WERI-Rb-1 (cell line): ENCODE data around the gene WWOX.
"Not testable (repeated sequence)": the region's sequence is repeated elsewhere in the genome, so short reads cannot be mapped to it uniquely, and the experiment has no call there.

Experiments
- DNase-seq: peaks from one replicate; pipeline ENCODE4 v3.0.0-alpha.2; 2020
- H3K27ac ChIP-seq: fragments of 250-450 bp; sonication (Bioruptor Pico); 2 replicates; pipeline ENCODE4 v1.5.1; 2020; ENCODE audit warnings: mild to moderate bottlenecking, moderate library complexity
- H3K27me3 ChIP-seq: fragments of 250-450 bp; sonication (Bioruptor Pico); 2 replicates; pipeline ENCODE4 v1.5.1; 2021; ENCODE audit warnings: mild to moderate bottlenecking, low read depth, moderate library complexity; ENCODE audit not compliant: insufficient read depth, severe bottlenecking
- H3K36me3 ChIP-seq: fragments of 250-450 bp; sonication (Bioruptor Pico); 2 replicates; pipeline ENCODE4 v1.5.1; 2020; ENCODE audit warnings: mild to moderate bottlenecking, moderate library complexity
- H3K4me3 ChIP-seq: 2 replicates; pipeline ENCODE4 v1.5.1; 2011; ENCODE audit warnings: low read depth, mild to moderate bottlenecking, control low read depth, low read length
- H3K9me3 ChIP-seq: fragments of 250-450 bp; sonication (Bioruptor Pico); 2 replicates; pipeline ENCODE4 v1.5.1; 2021; ENCODE audit warnings: mild to moderate bottlenecking, moderate library complexity; ENCODE audit not compliant: severe bottlenecking
- CTCF ChIP-seq: IDR thresholded peaks from 2 replicates; pipeline ENCODE4 v1.5.1; 2011; ENCODE audit warnings: low read depth, mild to moderate bottlenecking, control low read depth, inconsistent platforms, low read length

The WWOX gene

GRCh38 chr16:78684655-78685375 lies 585.4 kb downstream of the WWOX start:
- Histone ChIP-seq H3K27me3 (no peaks in the 10 kb centered on the region), H3K9me3 (no peaks in the 10 kb centered on the region), H3K4me3 (no peak overlapping the region), H3K36me3 (no peaks in the 10 kb centered on the region), H3K27ac (no peak overlapping the region)
- TF ChIP-seq CTCF = no peak
- DNase-seq = no peak

GRCh38 chr16:78686601-78687000 lies 587.1 kb downstream of the WWOX start:
- Histone ChIP-seq H3K9me3 (no peaks in the 10 kb centered on the region), H3K36me3 (no peaks in the 10 kb centered on the region), H3K4me3 (no peak overlapping the region), H3K27ac (no peak overlapping the region), H3K27me3 (no peaks in the 10 kb centered on the region)
- no peak for TF ChIP-seq CTCF
- DNase-seq = no peak

GRCh38 chr16:78689028-78689427 lies 589.6 kb downstream of the WWOX start:
- Histone ChIP-seq H3K27me3 (no peaks in the 10 kb centered on the region), H3K36me3 (no peaks in the 10 kb centered on the region), H3K9me3 (no peaks in the 10 kb centered on the region), H3K4me3 (no peak overlapping the region), H3K27ac (no peak overlapping the region)
- DNase-seq = no peak
- no peak for TF ChIP-seq CTCF

GRCh38 chr16:78689536-78689935 lies 590.1 kb downstream of the WWOX start:
- TF ChIP-seq CTCF = no peak
- Histone ChIP-seq H3K9me3 (no peaks in the 10 kb centered on the region), H3K27me3 (no peaks in the 10 kb centered on the region), H3K4me3 (no peak overlapping the region), H3K27ac (no peak overlapping the region), H3K36me3 (no peaks in the 10 kb centered on the region)
- no peak for DNase-seq

GRCh38 chr16:78690510-78690909 lies 591.1 kb downstream of the WWOX start:
- no peak for DNase-seq
- H3K36me3 ChIP-seq = no peaks in the 10 kb centered on the region

GRCh38 chr16:78691746-78692145 lies 592.3 kb downstream of the WWOX start:
- H3K27me3 ChIP-seq, DNase-seq, H3K27ac ChIP-seq, H3K9me3 ChIP-seq, H3K36me3 ChIP-seq, H3K4me3 ChIP-seq: not testable (repeated sequence)

More at GRCh38 chr16:78690510-78690909, 591.1 kb downstream of the WWOX start:
- Histone ChIP-seq H3K9me3 (no peaks in the 10 kb centered on the region), H3K27me3 (no peaks in the 10 kb centered on the region), H3K4me3 (no peak overlapping the region), H3K27ac (no peak overlapping the region)
- no peak for TF ChIP-seq CTCF
